Measurements from ENCODE around the gene RAB15. TPM values are rescaled to one million over a fixed set of nuclear protein-coding genes. Genes with fewer than 3 reads are reported as not detected.

The RAB15 gene
- total RNA-seq, 1 donor from 2014 or later: 36.3 TPM

- no peaks in the 10 kb centered on the region for H3K9me3 ChIP-seq (ENCODE audit: insufficient read depth, low read depth, low read length)
Measured at GRCh38 chr14:64956697-64957406, 15.3 kb downstream of the RAB15 start.

GRCh38 chr14:64955297-64955696 is 16.8 kb downstream of the RAB15 start:
- H3K79me2 ChIP-seq (ENCODE audit: insufficient read depth, low read length): no peaks in the 10 kb centered on the region
- no peak for FAIRE-seq
- no peaks in the 10 kb centered on the region for H3K4me1 ChIP-seq (ENCODE audit: insufficient read depth, low read length)
- H3K4me1 Mint-ChIP-seq (ENCODE audit: low read depth, unreplicated experiment): no peaks in the 10 kb centered on the region
- no peaks in the 10 kb centered on the region for H3K36me3 ChIP-seq (ENCODE audit: insufficient read depth, low read length)
- H3K4me2 ChIP-seq (ENCODE audit: low read length): no peak overlapping the region
- no peak overlapping the region for H3K4me3 Mint-ChIP-seq (ENCODE audit: unreplicated experiment)
- no peak for DNase-seq (ENCODE audit: low read depth)
- no peaks in the 10 kb centered on the region for H3K9me3 ChIP-seq (ENCODE audit: insufficient read depth, low read depth, low read length)
- peaks cover 19% of the 10 kb centered on the region for H4K20me1 ChIP-seq (ENCODE audit: insufficient read depth, low read length)
- H3K27ac Mint-ChIP-seq (ENCODE audit: unreplicated experiment): no peak overlapping the region
- no peak overlapping the region for H3K27ac ChIP-seq (ENCODE audit: low read depth, low read length)
- H3K27me3 Mint-ChIP-seq (ENCODE audit: low read depth, unreplicated experiment): no peaks in the 10 kb centered on the region
- no peak for TF ChIP-seq EZH2 (IDR thresholded peaks at IDR 0.05; ENCODE audit: insufficient read depth, low read length)
- no peak for TF ChIP-seq CTCF (IDR thresholded peaks at IDR 0.05; ENCODE audit: insufficient read depth, low read depth, low read length)
- no peak overlapping the region for H3K9ac ChIP-seq (ENCODE audit: low read length)
- no peak overlapping the region for H2AFZ ChIP-seq (ENCODE audit: low read depth, low read length)
- no peak overlapping the region for H3K4me3 ChIP-seq (ENCODE audit: insufficient read depth, low read depth, low read length)
- H3K27me3 ChIP-seq (ENCODE audit: insufficient read depth, low read length): no peaks in the 10 kb centered on the region
- H3K36me3 Mint-ChIP-seq (ENCODE audit: low read depth, unreplicated experiment): peaks cover 26% of the 10 kb centered on the region
- no peaks in the 10 kb centered on the region for H3K9me3 Mint-ChIP-seq (ENCODE audit: unreplicated experiment)

More at GRCh38 chr14:64956697-64957406, 15.3 kb downstream of the RAB15 start:
- no peak overlapping the region for H3K4me3 ChIP-seq (ENCODE audit: insufficient read depth, low read depth, low read length)
- no peak overlapping the region for H3K27ac Mint-ChIP-seq (ENCODE audit: unreplicated experiment)
- FAIRE-seq (no peak), DNase-seq (ENCODE audit: low read depth) (no peak)
- H4K20me1 ChIP-seq (ENCODE audit: insufficient read depth, low read length): peaks cover 19% of the 10 kb centered on the region
- H3K27me3 ChIP-seq (ENCODE audit: insufficient read depth, low read length): no peaks in the 10 kb centered on the region
- H2AFZ ChIP-seq (ENCODE audit: low read depth, low read length): no peak overlapping the region
- no peak overlapping the region for H3K4me3 Mint-ChIP-seq (ENCODE audit: unreplicated experiment)
- H3K9me3 Mint-ChIP-seq (ENCODE audit: unreplicated experiment): no peaks in the 10 kb centered on the region
- no peak overlapping the region for H3K4me2 ChIP-seq (ENCODE audit: low read length)
- H3K36me3 ChIP-seq (ENCODE audit: insufficient read depth, low read length): no peaks in the 10 kb centered on the region
- no peaks in the 10 kb centered on the region for H3K4me1 Mint-ChIP-seq (ENCODE audit: low read depth, unreplicated experiment)
- no peaks in the 10 kb centered on the region for H3K4me1 ChIP-seq (ENCODE audit: insufficient read depth, low read length)
- H3K27me3 Mint-ChIP-seq (ENCODE audit: low read depth, unreplicated experiment): no peaks in the 10 kb centered on the region
- no peak overlapping the region for H3K27ac ChIP-seq (ENCODE audit: low read depth, low read length)
- no peak for TF ChIP-seq EZH2 (IDR thresholded peaks at IDR 0.05; ENCODE audit: insufficient read depth, low read length)
- no peaks in the 10 kb centered on the region for H3K79me2 ChIP-seq (ENCODE audit: insufficient read depth, low read length)
- H3K9ac ChIP-seq (ENCODE audit: low read length): no peak overlapping the region
- H3K36me3 Mint-ChIP-seq (ENCODE audit: low read depth, unreplicated experiment): peaks cover 18% of the 10 kb centered on the region

GRCh38 chr14:64954491-64955240 is 17.5 kb downstream of the RAB15 start:
- no peaks in the 10 kb centered on the region for H3K4me1 ChIP-seq (ENCODE audit: insufficient read depth, low read length)
- H3K36me3 Mint-ChIP-seq (ENCODE audit: low read depth, unreplicated experiment): peaks cover 30% of the 10 kb centered on the region
- H3K9ac ChIP-seq (ENCODE audit: low read length): no peak overlapping the region
- TF ChIP-seq EZH2 (IDR thresholded peaks at IDR 0.05; ENCODE audit: insufficient read depth, low read length) (no peak), CTCF (IDR thresholded peaks at IDR 0.05; ENCODE audit: insufficient read depth, low read depth, low read length) (no peak)
- no peak overlapping the region for H2AFZ ChIP-seq (ENCODE audit: low read depth, low read length)
- no peak overlapping the region for H3K4me3 ChIP-seq (ENCODE audit: insufficient read depth, low read depth, low read length)
- H3K9me3 ChIP-seq (ENCODE audit: insufficient read depth, low read depth, low read length): no peaks in the 10 kb centered on the region
- no peaks in the 10 kb centered on the region for H3K27me3 Mint-ChIP-seq (ENCODE audit: low read depth, unreplicated experiment)
- H3K4me3 Mint-ChIP-seq (ENCODE audit: unreplicated experiment): no peak overlapping the region
- no peaks in the 10 kb centered on the region for H3K9me3 Mint-ChIP-seq (ENCODE audit: unreplicated experiment)
- FAIRE-seq (no peak), DNase-seq (ENCODE audit: low read depth) (no peak)
- no peak overlapping the region for H3K4me2 ChIP-seq (ENCODE audit: low read length)
- H3K79me2 ChIP-seq (ENCODE audit: insufficient read depth, low read length): no peaks in the 10 kb centered on the region
- no peaks in the 10 kb centered on the region for H3K4me1 Mint-ChIP-seq (ENCODE audit: low read depth, unreplicated experiment)
- no peak overlapping the region for H3K27ac ChIP-seq (ENCODE audit: low read depth, low read length)
- no peaks in the 10 kb centered on the region for H3K27me3 ChIP-seq (ENCODE audit: insufficient read depth, low read length)
- no peaks in the 10 kb centered on the region for H3K36me3 ChIP-seq (ENCODE audit: insufficient read depth, low read length)
- peaks cover 19% of the 10 kb centered on the region for H4K20me1 ChIP-seq (ENCODE audit: insufficient read depth, low read length)
- H3K27ac Mint-ChIP-seq (ENCODE audit: unreplicated experiment): no peak overlapping the region

Data from astrocyte (in vitro differentiated cells and primary cell).